Measurements from ENCODE around the gene PLOD1.
A peak's percentile ranks its signal among the peaks of the same experiment; 100 is the strongest.
"Not testable (repeated sequence)": the region's sequence is repeated elsewhere in the genome, so short reads cannot be mapped to it uniquely, and the experiment has no call there.

Gene PLOD1

DNA sequence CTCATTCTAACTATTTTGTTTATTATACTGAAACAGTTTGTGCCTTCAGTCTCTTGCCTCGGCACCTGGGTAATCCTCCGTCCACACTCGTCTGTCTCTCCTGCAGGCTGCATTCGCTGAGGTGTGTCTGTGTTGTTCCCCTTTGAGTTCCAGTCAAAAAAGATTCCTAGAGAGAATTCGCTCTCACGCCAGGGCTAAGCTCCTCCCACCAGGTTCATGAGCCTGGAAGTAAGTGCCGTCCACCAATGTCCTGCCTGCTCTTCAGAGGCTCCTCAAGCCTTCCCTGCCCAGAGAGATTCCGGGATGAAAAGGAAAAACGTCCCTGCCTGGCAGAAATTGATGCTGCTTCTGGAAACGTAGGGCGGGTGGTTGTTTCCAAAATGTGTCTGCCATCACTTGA lies 21.2 kb upstream of the PLOD1 start:
- no peak for DNase-seq

DNA sequence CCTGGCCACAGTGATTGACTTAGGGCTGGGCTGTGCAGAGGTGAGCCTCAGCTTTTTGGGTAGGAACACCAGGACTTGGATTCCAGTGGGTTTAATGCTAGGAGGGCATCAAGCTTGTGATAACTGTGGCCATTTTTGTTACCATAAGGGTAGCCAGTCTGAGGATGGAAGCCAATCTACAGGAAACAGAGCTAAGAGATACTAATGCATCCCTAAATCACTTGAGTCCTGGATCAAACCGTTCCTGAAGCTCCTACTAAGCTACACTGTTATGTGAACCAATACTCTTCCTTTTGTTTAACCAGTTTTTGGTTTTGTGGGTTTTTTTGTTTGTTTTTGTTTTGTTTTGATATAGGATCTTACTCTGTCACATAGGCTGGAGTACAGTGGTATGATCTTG lies 20.5 kb upstream of the PLOD1 start:
- no peak for DNase-seq

- no peak for DNase-seq
Observed at GRCh38 chr1:11918799-11919519, 15.6 kb upstream of the PLOD1 start.

- no peak for DNase-seq
Observed at GRCh38 chr1:11919621-11920020, 14.9 kb upstream of the PLOD1 start.

DNA sequence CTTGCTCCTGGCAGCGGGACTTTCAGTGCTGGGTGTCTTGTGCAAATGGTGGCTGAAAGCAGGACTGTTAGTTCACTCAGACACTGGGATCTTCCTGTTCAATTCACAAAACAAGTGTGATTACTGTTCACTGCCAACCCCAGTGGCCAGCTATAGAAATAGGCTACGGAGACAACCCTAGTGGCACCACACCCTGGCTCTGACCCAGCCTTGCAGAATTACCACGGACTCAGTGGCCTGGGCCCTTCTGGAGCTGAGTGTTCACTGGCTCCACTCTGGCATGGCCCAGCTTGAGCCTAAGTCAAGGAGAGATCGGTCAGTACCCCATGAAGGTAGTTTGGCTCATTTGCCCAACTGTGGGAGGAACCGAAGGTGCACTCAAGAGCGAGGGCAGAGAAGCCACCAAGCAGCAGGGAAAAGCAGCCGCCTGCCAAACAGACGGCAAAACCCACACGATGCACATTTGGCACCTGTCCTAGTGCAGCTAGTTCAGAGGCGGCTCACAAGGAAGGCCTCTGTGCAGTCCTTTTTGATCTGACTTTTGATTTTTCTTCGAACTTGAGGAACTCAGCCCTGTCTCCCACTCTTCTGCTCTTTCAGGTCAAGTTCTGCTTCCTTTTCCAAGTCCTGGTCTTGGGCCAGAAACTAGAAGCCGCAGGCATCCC lies 14.1 kb upstream of the PLOD1 start:
- DNase-seq, result no peak

DNA sequence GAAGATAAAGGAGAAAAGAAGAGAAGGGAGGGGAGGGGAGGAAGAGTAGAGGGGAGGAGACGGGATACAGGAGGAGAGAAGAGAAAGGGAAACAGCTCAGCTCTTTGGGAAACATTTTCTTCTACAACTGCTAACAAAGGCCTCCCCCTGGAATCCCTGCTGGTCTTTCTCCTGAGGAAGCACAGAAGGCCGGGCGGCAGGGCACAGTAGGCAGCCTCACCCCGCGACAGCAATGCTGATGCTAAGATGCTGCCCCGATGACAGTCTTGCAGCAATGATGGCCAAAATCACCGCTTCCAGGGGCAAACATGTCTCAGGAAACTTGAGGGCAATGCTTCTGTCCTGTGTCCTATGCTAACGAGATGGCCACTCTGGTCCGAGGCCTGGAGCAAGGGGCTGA lies 13.5 kb upstream of the PLOD1 start:
- DNase-seq, result no peak

DNA sequence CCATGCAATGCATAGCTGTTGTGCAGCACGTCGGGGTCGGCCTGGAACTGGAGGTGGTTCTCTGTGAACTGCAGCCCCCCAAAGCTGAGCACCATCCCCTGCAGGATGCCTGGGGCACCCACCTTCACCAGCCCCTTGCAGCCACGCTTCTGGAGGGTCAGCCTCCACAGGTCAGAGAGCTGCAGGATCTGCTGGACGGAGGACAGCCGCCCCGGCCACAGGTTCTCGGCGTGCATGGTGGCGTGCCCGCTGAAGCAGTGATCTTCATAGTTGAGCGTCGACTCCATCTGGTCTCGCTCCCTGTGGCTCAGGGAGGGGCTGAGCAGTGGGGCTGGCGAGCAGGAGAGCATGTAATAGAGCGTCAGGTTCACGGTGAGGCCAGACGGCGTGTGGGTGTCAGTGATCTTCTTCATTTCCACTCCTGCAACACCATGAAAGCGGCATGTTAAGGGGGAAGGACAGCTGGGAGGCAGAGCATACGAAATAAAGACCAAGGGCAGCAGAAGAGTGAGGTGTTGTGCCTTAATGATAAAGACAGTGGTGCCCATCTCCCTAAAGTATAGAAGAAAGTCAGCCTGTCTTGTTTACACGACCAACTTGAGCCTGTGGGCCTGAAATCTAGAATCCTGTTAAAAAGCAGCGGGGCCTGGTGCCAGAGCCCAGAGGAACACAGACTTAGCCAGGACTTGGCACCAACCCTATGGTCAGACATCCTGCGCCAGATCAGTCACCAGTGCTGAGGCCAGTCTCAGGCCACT lies 11.3 kb upstream of the PLOD1 start:
- no peak for DNase-seq

GRCh38 chr1:11923827-11924113 lies 10.7 kb upstream of the PLOD1 start:
- DNase-seq, result no peak

DNA sequence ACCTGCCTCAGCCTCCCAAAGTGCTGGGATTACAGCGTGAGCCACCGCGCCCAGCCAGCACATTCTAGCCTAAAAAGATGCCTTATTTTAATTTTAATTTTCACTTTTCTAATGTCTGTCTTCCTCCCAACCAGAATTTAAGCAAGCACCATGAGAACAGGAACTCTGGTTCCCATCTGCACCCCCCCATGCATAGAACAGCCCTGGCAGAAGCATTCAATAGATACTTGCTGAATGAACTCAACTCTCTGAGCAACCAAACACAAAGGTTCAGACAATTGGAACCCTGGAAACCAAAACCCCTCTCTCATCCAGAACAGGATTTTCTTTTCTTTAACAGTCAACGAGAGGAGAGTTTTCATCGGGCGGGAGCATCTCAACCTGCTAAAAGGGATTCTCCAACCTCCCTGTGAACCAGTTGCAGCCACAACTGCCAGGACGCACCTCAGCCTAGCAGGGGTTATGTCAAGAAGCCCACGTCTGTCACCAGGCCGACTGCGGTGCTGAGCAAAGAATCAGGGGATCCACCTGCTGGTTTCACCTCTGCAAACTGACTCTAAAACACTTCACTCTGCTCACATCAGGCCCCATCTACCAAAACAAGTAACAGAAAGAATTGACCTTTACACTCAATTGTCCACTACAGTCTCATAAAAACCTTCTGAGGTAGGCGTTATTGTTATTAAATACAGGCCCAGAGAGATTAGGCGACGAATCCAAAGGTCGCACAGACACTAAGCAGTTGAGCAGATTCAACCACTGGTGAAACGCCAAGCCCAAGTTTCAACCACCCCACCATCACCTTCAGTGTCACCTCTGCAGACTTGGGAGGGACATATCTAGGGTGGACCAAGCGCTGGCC lies 10.0 kb upstream of the PLOD1 start:
- DNase-seq, result no peak

DNA sequence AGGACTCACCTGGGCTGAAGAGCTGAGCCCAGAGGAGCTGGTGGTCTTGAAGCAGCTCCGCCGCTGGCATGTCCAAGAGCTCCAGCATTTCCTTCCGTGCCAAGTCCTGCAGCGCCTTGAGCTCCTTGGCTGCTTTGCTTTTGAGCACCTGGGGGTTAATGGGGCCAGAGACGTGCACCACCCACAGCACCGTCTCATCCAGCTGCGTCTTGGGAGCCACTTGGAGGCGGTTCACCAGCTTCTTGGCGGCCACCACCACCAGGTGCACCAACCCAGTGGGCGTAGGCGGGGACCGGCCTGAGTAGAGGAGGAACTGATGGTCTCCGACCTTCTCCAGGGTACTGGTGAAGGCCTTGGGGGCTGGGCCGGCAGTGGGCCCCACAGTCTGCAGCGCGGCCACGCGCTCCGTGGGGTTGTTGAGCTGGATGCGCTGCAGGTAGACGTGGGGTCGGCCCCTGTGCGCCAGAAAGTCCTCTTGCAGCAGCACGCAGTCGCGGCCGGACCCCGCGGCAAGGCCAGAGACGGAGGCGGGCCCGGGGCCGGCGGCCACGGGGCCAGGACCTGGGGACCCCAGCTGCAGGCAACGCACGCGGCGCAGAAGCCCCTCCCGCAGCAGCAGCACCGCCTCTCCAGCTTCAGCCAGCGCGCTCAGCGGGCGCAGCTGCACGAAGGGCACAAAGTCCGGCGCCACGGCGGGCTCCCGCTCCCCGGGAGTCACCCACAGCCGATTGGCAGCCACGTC lies 9.2 kb upstream of the PLOD1 start:
- not testable (repeated sequence) for DNase-seq

- DNase-seq, result no peak
Observed at GRCh38 chr1:11925938-11926292, 8.6 kb upstream of the PLOD1 start.

- no peak for DNase-seq
Observed at GRCh38 chr1:11927866-11928592, 6.5 kb upstream of the PLOD1 start.

GRCh38 chr1:11929849-11930248 lies 4.7 kb upstream of the PLOD1 start:
- DNase-seq, result peak; percentile 93

GRCh38 chr1:11930571-11931445 lies 3.7 kb upstream of the PLOD1 start:
- DNase-seq, result peak; percentile 46

GRCh38 chr1:11931845-11932244 lies 2.7 kb upstream of the PLOD1 start:
- DNase-seq, result no peak

GRCh38 chr1:11935057-11935412 lies 518 bp downstream of the PLOD1 start:
- no peak for DNase-seq

DNA sequence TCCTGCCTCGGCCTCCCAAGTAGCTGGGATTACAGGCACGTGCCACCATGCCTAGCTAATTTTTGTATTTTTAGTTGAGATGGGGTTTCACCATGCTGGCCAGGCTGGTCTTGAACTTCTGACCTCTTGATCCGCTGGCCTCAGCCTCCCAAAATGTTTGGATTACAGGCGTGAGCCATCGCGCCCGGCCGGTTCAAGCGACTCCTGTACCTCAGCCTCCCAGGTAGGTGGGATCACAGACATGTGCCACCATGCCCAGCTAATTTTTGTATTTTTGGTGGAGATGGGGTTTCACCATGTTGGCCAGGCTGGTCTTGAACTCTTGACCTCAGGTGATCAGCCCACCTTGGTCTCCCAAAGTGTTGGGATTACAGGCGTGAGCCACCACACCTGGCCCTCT lies 1.2 kb downstream of the PLOD1 start:
- not testable (repeated sequence) for DNase-seq

GRCh38 chr1:11938722-11939526 lies 4.4 kb downstream of the PLOD1 start:
- peak; percentile 84 for DNase-seq

DNA sequence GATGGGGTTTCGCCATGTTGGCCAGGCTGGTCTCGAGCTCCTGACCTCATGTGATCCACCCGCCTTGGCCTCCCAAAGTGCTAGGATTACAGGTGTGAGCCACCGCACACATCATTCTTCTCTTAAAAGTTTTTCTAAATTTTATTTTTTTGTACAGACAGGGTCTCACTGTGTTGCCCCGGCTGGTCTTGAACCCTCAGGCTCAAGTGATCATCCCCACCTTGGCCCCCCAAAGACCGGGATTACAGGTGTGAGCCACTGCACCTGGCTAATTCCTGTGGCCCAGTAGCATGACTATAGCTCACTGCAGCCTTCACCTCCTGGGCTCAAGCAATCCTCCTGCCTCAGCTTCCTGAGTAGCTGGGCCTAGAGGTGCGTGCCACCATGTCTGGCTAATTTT lies 5.3 kb downstream of the PLOD1 start:
- DNase-seq, result not testable (repeated sequence)
